Fibroblast of mammary gland (primary cell): ENCODE measurements around the gene MAP3K7CL.

ENCODE experiments used
- DNase-seq: peaks from one replicate; pipeline ENCODE4 v3.0.0-alpha.2; 2010; ENCODE audit warnings: low read depth
- H3K4me3 ChIP-seq: 2 replicates; pipeline ENCODE4 v1.5.1; 2011; ENCODE audit warnings: low read depth, mild to moderate bottlenecking, low read length, moderate library complexity; ENCODE audit not compliant: control insufficient read depth
- TF ChIP-seq, protein P1 (sequence below): conservative IDR thresholded peaks from 2 replicates; pipeline ENCODE4 v1.5.1; 2011; ENCODE audit warnings: low read depth, low read length, inconsistent platforms; ENCODE audit not compliant: control insufficient read depth, insufficient read depth

Gene MAP3K7CL

DNA sequence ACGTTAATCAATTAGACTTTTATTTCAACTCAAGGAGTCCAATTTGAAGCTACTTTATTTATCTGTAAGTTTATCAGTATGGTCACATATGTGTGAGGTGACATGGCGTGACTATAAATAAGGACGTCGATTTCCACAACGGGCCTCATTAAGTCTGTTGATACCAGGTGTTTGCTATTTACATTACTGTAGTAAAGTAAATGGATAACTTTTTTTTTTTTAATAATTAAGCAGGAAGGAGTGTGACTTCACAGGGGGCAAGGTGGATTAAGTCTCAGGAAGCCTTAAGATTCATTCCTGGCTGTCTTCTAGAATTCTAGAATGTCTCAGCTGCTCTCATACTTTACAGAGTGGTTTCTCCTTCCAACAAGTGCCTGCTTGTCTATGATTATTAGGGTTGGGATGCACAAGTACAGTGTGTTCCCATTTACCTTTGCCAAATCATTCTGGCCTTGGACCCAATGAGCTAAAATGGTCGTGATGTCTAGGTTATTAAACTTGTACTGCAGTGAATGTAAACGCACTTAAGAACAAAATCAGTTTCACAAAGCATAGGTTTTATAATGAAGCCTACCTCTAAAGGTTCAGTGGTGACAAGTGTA, 15.5 kb downstream of the MAP3K7CL start:
- peak; percentile 45 for DNase-seq
- H3K4me3 ChIP-seq, result no peak overlapping the region
- TF ChIP-seq, protein P1, sequence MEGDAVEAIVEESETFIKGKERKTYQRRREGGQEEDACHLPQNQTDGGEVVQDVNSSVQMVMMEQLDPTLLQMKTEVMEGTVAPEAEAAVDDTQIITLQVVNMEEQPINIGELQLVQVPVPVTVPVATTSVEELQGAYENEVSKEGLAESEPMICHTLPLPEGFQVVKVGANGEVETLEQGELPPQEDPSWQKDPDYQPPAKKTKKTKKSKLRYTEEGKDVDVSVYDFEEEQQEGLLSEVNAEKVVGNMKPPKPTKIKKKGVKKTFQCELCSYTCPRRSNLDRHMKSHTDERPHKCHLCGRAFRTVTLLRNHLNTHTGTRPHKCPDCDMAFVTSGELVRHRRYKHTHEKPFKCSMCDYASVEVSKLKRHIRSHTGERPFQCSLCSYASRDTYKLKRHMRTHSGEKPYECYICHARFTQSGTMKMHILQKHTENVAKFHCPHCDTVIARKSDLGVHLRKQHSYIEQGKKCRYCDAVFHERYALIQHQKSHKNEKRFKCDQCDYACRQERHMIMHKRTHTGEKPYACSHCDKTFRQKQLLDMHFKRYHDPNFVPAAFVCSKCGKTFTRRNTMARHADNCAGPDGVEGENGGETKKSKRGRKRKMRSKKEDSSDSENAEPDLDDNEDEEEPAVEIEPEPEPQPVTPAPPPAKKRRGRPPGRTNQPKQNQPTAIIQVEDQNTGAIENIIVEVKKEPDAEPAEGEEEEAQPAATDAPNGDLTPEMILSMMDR, result no peak

DNA sequence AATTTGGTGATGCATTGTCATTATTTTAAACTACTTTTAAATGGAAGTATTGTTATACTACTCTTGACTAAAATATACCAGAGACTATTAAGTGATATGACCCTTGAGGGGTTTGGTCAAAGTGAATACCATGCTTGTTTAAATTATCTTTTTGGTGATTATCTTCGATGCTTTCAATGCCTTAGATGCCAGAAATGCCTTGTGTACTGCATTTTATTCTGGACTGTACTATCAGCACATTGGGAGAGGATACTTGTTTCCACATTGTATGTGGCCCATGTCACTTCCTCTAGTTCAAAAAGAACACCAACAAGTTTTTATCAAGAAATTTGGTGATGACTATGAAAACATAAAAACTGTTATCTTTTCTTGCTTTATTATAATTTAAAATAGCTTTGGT, 16.3 kb downstream of the MAP3K7CL start:
- no peak for DNase-seq
- H3K4me3 ChIP-seq, result no peak overlapping the region
- TF ChIP-seq, protein P1, result no peak

GRCh38 chr21:29148530-29148929, 18.1 kb downstream of the MAP3K7CL start:
- no peak overlapping the region for H3K4me3 ChIP-seq
- DNase-seq, result peak; percentile 83
- TF ChIP-seq, protein P1, result no peak

GRCh38 chr21:29149808-29150425, 19.5 kb downstream of the MAP3K7CL start:
- TF ChIP-seq, protein P1, result no peak
- peak; percentile 75 for DNase-seq
- H3K4me3 ChIP-seq, result no peak overlapping the region

- TF ChIP-seq, protein P1, result no peak
- DNase-seq, result no peak
- no peak overlapping the region for H3K4me3 ChIP-seq
Measured at GRCh38 chr21:29151931-29152330, 21.5 kb downstream of the MAP3K7CL start.

DNA sequence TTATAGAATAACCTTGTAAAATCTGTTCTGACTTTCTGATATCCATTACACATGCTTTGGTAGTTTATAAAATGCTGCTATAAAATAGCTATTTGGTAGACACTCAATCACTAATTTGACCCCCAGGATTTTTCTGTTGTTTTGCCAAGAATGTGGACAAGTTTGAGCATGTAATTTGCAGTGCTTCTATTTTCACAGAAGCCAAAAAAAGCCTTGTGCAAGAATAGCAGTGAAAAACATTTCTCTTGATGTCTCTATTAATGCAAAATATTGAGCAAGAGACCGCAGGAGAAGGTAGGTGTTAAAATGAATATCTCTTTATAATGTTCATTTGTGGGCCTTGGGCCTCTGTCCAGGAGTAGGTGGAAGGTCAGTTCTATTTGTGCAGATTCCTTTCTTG, 22.5 kb downstream of the MAP3K7CL start:
- peak; percentile 51 for DNase-seq
- TF ChIP-seq, protein P1, result no peak
- H3K4me3 ChIP-seq, result no peak overlapping the region

DNA sequence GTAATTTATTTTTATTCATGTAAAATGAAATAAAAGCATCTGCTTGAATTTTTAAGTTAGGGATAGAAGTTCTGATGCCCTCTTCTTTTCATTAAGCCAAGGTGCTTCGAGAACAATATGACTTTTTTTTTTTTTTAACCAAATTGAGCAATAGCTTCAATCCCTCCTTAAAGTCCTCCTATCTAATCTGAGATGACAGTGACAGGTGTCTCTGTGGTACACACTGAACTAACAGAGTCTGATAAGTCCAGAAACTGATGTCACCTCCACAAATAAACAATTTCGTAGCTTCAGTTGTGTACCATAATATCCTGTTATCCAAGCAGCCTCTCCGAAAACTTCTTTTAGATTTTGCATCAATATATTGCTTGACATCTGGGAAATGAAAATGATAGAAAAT, 23.8 kb downstream of the MAP3K7CL start:
- no peak overlapping the region for H3K4me3 ChIP-seq
- no peak for DNase-seq
- TF ChIP-seq, protein P1, result no peak
